MM.1S (cell line): Measurements from ENCODE around the gene SLC35F3.

ENCODE experiments used
- DNase-seq: peaks from one replicate; pipeline ENCODE4 v3.0.0-alpha.2; 2015
- H2AFZ ChIP-seq: fragments of 300-600 bp; sonication (generic); 2 replicates; pipeline ENCODE4 v1.6.0; 2016; ENCODE audit warnings: antibody characterized with exemption, low read length
- H3F3A ChIP-seq: fragments of 300-600 bp; sonication (generic); 2 replicates; pipeline ENCODE4 v1.6.1; 2016; ENCODE audit warnings: mild to moderate bottlenecking, antibody characterized with exemption, low read length, moderate library complexity, mixed read lengths; ENCODE audit not compliant: insufficient read depth
- H3K27ac ChIP-seq: fragments of 300-600 bp; sonication (generic); 2 replicates; pipeline ENCODE4 v1.5.1; 2016; ENCODE audit warnings: mild to moderate bottlenecking, low read length
- H3K27me3 ChIP-seq: fragments of 300-600 bp; sonication (generic); replicated peaks from 2 replicates; pipeline ENCODE4 v1.6.0; 2016; ENCODE audit warnings: low read length; ENCODE audit not compliant: insufficient read depth
- H3K36me3 ChIP-seq: fragments of 300-600 bp; sonication (generic); replicated peaks from 2 replicates; pipeline ENCODE4 v1.6.1; 2016; ENCODE audit warnings: mild to moderate bottlenecking, low read length, mixed read lengths; ENCODE audit not compliant: insufficient read depth
- H3K4me1 ChIP-seq: fragments of 300-600 bp; sonication (generic); 2 replicates; pipeline ENCODE4 v1.6.1; 2016; ENCODE audit warnings: low read length, mixed read lengths
- H3K4me2 ChIP-seq: fragments of 300-600 bp; sonication (generic); 2 replicates; pipeline ENCODE4 v1.6.0; 2016; ENCODE audit warnings: low read depth, low read length
- H3K4me3 ChIP-seq: fragments of 300-600 bp; sonication (generic); 2 replicates; pipeline ENCODE4 v1.5.1; 2016; ENCODE audit warnings: low read length, mixed read lengths
- H3K79me2 ChIP-seq: fragments of 300-600 bp; sonication (generic); 2 replicates; pipeline ENCODE4 v1.6.1; 2016; ENCODE audit warnings: mixed run types, low read length, mixed read lengths
- H3K9ac ChIP-seq: fragments of 300-600 bp; sonication (generic); 2 replicates; pipeline ENCODE4 v1.6.1; 2016; ENCODE audit warnings: low read length, mixed read lengths
- H3K9me2 ChIP-seq: fragments of 300-600 bp; sonication (generic); replicated peaks from 2 replicates; pipeline ENCODE4 v1.6.1; 2016; ENCODE audit warnings: mild to moderate bottlenecking, low read length, mixed read lengths; ENCODE audit not compliant: insufficient read depth
- H3K9me3 ChIP-seq: fragments of 300-600 bp; sonication (generic); replicated peaks from 2 replicates; pipeline ENCODE4 v1.6.1; 2016; ENCODE audit warnings: mild to moderate bottlenecking, low read length, mixed read lengths; ENCODE audit not compliant: insufficient read depth
- H4K20me1 ChIP-seq: fragments of 300-600 bp; sonication (generic); 2 replicates; pipeline ENCODE4 v1.6.1; 2016; ENCODE audit warnings: mild to moderate bottlenecking, low read length, moderate library complexity, mixed read lengths; ENCODE audit not compliant: insufficient read depth
- CTCF ChIP-seq: fragments of 300-600 bp; sonication (generic); IDR thresholded peaks from 2 replicates; pipeline ENCODE4 v1.5.1; 2016; ENCODE audit warnings: antibody characterized with exemption, low read length, mixed read lengths
- EZH2 ChIP-seq: fragments of 300-600 bp; sonication (generic); optimal IDR thresholded peaks from 2 replicates; pipeline ENCODE3; 2017; ENCODE audit warnings: low read depth, mild to moderate bottlenecking, antibody characterized with exemption, low read length, mixed read lengths
- EZH2phosphoT487 ChIP-seq: fragments of 300-600 bp; sonication (generic); IDR thresholded peaks from 2 replicates; pipeline ENCODE4 v1.6.1; 2018; ENCODE audit warnings: antibody characterized with exemption, low read length

The SLC35F3 gene

GRCh38 chr1:234103198-234103597, 198.7 kb downstream of the SLC35F3 start:
- Histone ChIP-seq H4K20me1 (no peaks in the 10 kb centered on the region), H3K27ac (no peak overlapping the region), H3K27me3 (no peaks in the 10 kb centered on the region), H3K9ac (no peak overlapping the region), H3F3A (no peaks in the 10 kb centered on the region), H3K4me3 (no peak overlapping the region), H3K4me1 (no peaks in the 10 kb centered on the region), H3K9me3 (no peaks in the 10 kb centered on the region), H3K9me2 (no peaks in the 10 kb centered on the region), H3K4me2 (no peak overlapping the region), H3K79me2 (no peaks in the 10 kb centered on the region), H2AFZ (no peak overlapping the region), H3K36me3 (no peaks in the 10 kb centered on the region)
- TF ChIP-seq EZH2 (no peak), EZH2phosphoT487 (no peak), CTCF (no peak)
- DNase-seq, result no peak

GRCh38 chr1:234106032-234106431, 201.6 kb downstream of the SLC35F3 start:
- Histone ChIP-seq H4K20me1 (no peaks in the 10 kb centered on the region), H3K4me3 (no peak overlapping the region), H3K27me3 (no peaks in the 10 kb centered on the region), H3K36me3 (no peaks in the 10 kb centered on the region), H3K9me3 (no peaks in the 10 kb centered on the region), H3K9me2 (no peaks in the 10 kb centered on the region), H3K9ac (no peak overlapping the region), H3K27ac (no peak overlapping the region), H3K79me2 (no peaks in the 10 kb centered on the region), H3K4me2 (no peak overlapping the region), H3K4me1 (no peaks in the 10 kb centered on the region), H2AFZ (no peak overlapping the region), H3F3A (no peaks in the 10 kb centered on the region)
- DNase-seq, result no peak
- TF ChIP-seq EZH2 (no peak), EZH2phosphoT487 (no peak), CTCF (no peak)

- no peak overlapping the region for H3K27ac ChIP-seq
- no peaks in the 10 kb centered on the region for H4K20me1 ChIP-seq
- H3K9me3 ChIP-seq, result no peaks in the 10 kb centered on the region
- no peak overlapping the region for H2AFZ ChIP-seq
- H3K9me2 ChIP-seq, result no peaks in the 10 kb centered on the region
- no peak overlapping the region for H3K4me2 ChIP-seq
- H3K27me3 ChIP-seq, result no peaks in the 10 kb centered on the region
- H3K9ac ChIP-seq, result no peak overlapping the region
- H3K4me3 ChIP-seq, result no peak overlapping the region
- no peaks in the 10 kb centered on the region for H3K36me3 ChIP-seq
- no peaks in the 10 kb centered on the region for H3K79me2 ChIP-seq
- DNase-seq, result no peak
- no peaks in the 10 kb centered on the region for H3K4me1 ChIP-seq
- no peaks in the 10 kb centered on the region for H3F3A ChIP-seq
- TF ChIP-seq EZH2 (no peak), EZH2phosphoT487 (no peak), CTCF (no peak)
Measured at GRCh38 chr1:234107416-234108021, 203.0 kb downstream of the SLC35F3 start.
